ENCODE results near the gene ITGA1. TPM values are rescaled to one million over a fixed set of nuclear protein-coding genes. Genes with fewer than 3 reads are reported as not detected.

The ITGA1 gene
- total RNA-seq: 10 to 100 TPM; 21.2 to 49.5 (median 43.1) TPM

DNA sequence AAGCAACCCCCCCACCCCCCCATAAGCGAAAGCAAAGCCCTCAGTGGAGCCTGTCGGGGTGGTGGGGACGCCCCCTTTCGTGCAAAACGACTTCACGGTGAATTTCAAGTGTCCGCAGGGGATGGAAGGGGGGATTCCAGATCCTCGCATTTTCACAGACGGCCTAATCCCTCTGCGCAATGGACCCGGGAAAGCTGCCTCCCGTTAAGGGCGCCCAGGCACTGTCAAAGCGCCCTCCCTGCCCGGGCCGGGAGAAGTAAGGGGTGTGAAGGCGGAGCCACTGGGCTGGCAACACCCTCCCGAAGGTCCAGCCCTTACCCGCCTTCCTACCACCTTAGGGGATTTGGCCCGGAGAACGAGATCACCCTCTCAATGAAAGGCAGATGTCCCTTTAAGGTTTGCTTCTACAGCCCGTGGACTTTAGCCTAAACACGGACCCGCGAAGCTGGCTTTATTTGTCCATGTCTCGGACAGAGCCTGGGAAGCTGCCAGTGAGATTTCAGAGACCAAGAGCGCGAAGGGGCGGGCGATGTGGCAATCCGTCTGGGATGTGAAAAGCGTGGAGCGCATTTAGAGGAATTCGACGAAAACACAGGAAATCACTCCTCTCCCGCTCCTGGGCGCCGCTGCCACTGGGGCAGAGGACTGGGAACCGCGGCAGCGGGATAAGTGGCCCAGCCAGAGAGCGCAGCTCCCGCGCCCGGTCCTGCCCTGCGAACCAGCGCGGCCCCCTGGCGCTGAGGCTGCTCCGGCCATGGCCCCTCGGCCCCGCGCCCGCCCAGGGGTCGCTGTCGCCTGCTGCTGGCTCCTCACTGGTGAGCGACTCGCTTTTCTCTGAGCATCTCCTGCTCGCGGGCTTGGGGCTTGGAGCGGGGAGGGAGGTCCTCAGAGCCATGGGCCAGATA, at the start of gene ITGA1, which contains the start of gene PELO:
TSS of gene ITGA1 (plus strand) at position 317 of the 905 bp plus-strand sequence. CDS start at position 755, 438 bp downstream.
TSS of gene PELO (plus strand) at position 317 of the 905 bp plus-strand sequence. CDS start 12,479 bp downstream, outside the sequence.
- TF ChIP-seq CTCF (IDR thresholded peaks at IDR 0.05) (peak in 4 of 6 experiments; percentile 8 to 51 (median 30)), POLR2A (IDR thresholded peaks at IDR 0.05) (no peak)
- no peaks in the 10 kb centered on the region for H3K36me3 ChIP-seq

GRCh38 chr5:52738095-52738506, 49.6 kb upstream of the ITGA1 start:
- Histone ChIP-seq H3K36me3 (no peaks in the 10 kb centered on the region), H3K4me1 (peaks cover 0 to 5% (median 0%) of the 10 kb centered on the region in 4 donors), H3K4me3 (no peak overlapping the region), H3K9me3 (no peaks in the 10 kb centered on the region), H3K27me3 (no peaks in the 10 kb centered on the region), H3K27ac (no peak overlapping the region)
- DNase-seq: no peak
- TF ChIP-seq CTCF (IDR thresholded peaks at IDR 0.05): no peak
- TF ChIP-seq POLR2A (IDR thresholded peaks at IDR 0.05): no peak

More for the DNA sequence above, at the start of gene ITGA1, which contains the start of gene PELO:
- Histone ChIP-seq H3K4me3 (peak within 1 kb of the TSS; percentile 39 to 84 (median 64)), H3K27ac (peak within 1 kb of the TSS; percentile 68 to 93 (median 78)), H3K27me3 (no peaks in the 10 kb centered on the region), H3K4me1 (peaks cover 0 to 11% (median 0%) of the 10 kb centered on the region in 4 donors), H3K9me3 (no peaks in the 10 kb centered on the region)
- peak; percentile 39 to 86 (median 82) for DNase-seq

DNA sequence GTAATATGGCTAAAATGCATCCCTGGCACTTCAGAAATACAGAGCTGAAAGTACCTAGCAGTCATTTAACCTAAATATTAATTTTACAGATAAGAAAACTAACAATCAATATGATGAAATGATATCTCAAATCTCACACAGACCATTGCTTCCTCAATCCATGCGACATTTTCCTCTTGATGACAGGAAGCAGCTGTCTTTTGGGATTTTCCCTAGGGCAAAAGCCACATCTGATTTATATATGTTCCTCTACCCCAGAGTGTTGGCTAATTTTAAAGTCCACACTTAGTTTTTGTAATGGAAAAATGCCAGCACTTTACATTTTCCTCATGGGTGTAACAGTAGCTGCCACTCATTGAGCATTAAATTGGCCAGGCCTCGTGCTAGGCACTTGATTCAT, 47.7 kb upstream of the ITGA1 start:
- H3K27me3 ChIP-seq: no peaks in the 10 kb centered on the region
- no peaks in the 10 kb centered on the region for H3K36me3 ChIP-seq
- H3K27ac ChIP-seq: no peak overlapping the region
- no peak for DNase-seq
- H3K4me3 ChIP-seq: no peak overlapping the region
- H3K9me3 ChIP-seq: no peaks in the 10 kb centered on the region
- peaks cover 0 to 5% (median 0%) of the 10 kb centered on the region in 4 donors for H3K4me1 ChIP-seq
- TF ChIP-seq CTCF (IDR thresholded peaks at IDR 0.05): no peak
- TF ChIP-seq POLR2A (IDR thresholded peaks at IDR 0.05): no peak

DNA sequence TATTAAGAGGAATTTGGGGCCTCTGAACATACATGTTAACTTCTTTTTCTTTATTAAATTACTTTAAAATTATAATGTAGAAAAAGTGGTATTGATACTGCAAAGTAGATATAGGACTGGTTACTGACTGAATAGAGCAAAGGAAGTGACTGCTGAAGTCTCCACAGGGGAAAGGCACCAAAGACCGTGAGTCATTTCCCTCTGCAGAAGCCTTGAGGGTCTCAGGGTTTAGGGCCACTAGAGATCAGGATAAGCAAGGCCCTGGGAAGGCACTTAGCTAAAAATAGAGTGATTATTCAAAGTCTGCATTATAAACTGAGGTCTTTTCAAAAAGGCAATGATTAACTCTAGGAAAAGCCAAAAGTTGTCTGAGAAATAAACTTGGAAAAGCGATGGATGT, 44.7 kb upstream of the ITGA1 start:
- Histone ChIP-seq H3K4me3 (no peak overlapping the region), H3K36me3 (no peaks in the 10 kb centered on the region), H3K27me3 (no peaks in the 10 kb centered on the region), H3K4me1 (peaks cover 0 to 4% (median 0%) of the 10 kb centered on the region in 4 donors), H3K27ac (peak overlapping the region; percentile 18 to 46 (median 34)), H3K9me3 (no peaks in the 10 kb centered on the region)
- TF ChIP-seq CTCF (IDR thresholded peaks at IDR 0.05) (no peak), POLR2A (IDR thresholded peaks at IDR 0.05) (no peak)
- DNase-seq: no peak

GRCh38 chr5:52743529-52743928, 44.2 kb upstream of the ITGA1 start:
- H3K27me3 ChIP-seq: no peaks in the 10 kb centered on the region
- H3K4me3 ChIP-seq: no peak overlapping the region
- peak overlapping the region; percentile 18 to 46 (median 34) for H3K27ac ChIP-seq
- H3K36me3 ChIP-seq: no peaks in the 10 kb centered on the region
- TF ChIP-seq POLR2A (IDR thresholded peaks at IDR 0.05): no peak
- no peak for TF ChIP-seq CTCF (IDR thresholded peaks at IDR 0.05)
- no peak for DNase-seq
- H3K9me3 ChIP-seq: no peaks in the 10 kb centered on the region
- H3K4me1 ChIP-seq: no peaks in the 10 kb centered on the region
